K562 (cell line): ENCODE results near the gene LENEP.

Source experiments
- CTCF ChIP-seq, 3 experiments: IDR thresholded peaks in 2 of 3; conservative IDR thresholded peaks in 1 of 3; 2 replicates each; pipeline ENCODE4 v1.5.1; 2011 to 2012; ENCODE audit warnings: low read length in 3 of 3, mild to moderate bottlenecking in 3 of 3, control low read depth in 2 of 3, improper control_type of control experiment in 1 of 3, inconsistent platforms in 1 of 3, low read depth in 1 of 3, mixed read lengths in 1 of 3, moderate library complexity in 1 of 3; ENCODE audit not compliant: insufficient read depth in 2 of 3
- E2F1 ChIP-seq: sonication (generic); formaldehyde crosslinking; IDR thresholded peaks from 2 replicates; pipeline ENCODE4 v1.8.1; 2023; ENCODE audit warnings: mild to moderate bottlenecking, missing genetic modification reagents, moderate library complexity
- EZH2 ChIP-seq: IDR thresholded peaks from 2 replicates; pipeline ENCODE4 v1.6.1; 2012; ENCODE audit warnings: low read depth, mild to moderate bottlenecking, inconsistent platforms, low read length, borderline replicate concordance
- JUN ChIP-seq, 2 experiments: sonication (generic) in 1 of 2; formaldehyde crosslinking in 1 of 2; IDR thresholded peaks; 2 replicates each; pipeline versions ENCODE4 v1.6.1 to v1.8.0; 2012 to 2022; ENCODE audit warnings: borderline replicate concordance in 2 of 2, mild to moderate bottlenecking in 2 of 2, improper control_type of control experiment in 1 of 2, low read depth in 1 of 2, low read length in 1 of 2, missing genetic modification reagents in 1 of 2
- KDM5B ChIP-seq: fragments of 200-600 bp; sonication (generic); IDR thresholded peaks from 2 replicates; pipeline ENCODE4 v1.6.1; 2012; ENCODE audit warnings: low read depth, mild to moderate bottlenecking, moderate library complexity, low read length, control low read depth, inconsistent platforms; ENCODE audit not compliant: insufficient replicate concordance
- KLF1 ChIP-seq: fragments of 450-650 bp; IDR thresholded peaks from 2 replicates; pipeline ENCODE4 v1.6.1; 2016; ENCODE audit warnings: missing genetic modification characterization, missing compliant biosample characterization
- ZNF785 ChIP-seq: fragments of 250-450 bp; sonication (Bioruptor Pico); IDR thresholded peaks from 2 replicates; pipeline ENCODE4 v1.4.0; 2020; ENCODE audit warnings: mild to moderate bottlenecking

DNA sequence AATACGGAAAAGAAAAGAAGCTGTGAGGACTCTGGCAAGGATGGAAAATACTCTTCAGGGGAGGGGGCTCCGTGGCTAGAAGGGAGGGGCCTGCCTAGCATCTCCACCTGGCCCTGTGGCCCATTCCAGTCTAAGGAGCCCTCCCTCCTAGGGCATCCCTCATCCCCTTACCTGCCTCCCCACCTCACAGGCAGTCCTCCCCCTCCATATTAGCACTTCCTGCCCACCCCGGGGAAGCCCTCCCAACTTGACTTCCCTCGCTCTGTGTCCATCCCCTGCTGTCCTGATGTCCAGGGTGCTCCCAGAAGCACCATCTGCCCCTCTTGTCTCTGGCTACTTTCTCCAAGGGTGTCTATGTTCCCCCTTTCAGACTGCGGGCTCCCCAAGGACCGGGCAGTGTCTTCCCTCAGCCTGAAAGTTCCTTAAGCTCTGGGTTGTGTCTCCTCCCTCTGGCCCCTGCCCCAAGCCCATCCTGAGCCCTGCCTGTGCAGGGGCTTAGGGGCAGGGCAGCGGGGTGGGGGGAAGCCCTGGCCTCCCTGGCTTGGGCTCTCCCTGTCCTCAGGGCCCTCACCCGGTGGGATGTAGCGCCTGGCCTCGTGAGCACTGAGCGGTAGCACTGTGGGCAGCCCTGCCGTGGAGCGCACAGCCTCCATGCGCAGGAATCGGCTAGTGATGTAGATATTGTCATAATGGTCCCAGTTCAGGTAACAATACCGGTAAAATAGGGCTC lies 36.3 kb downstream of the LENEP start:
- no peak for TF ChIP-seq ZNF785 (CRISPR knock-in tag)
- no peak for TF ChIP-seq KLF1
- TF ChIP-seq EZH2, result no peak
- TF ChIP-seq KDM5B, result no peak
- no peak for TF ChIP-seq CTCF (IDR thresholded peaks at IDR 0.05 in 2 of 3, conservative IDR thresholded peaks at IDR 0.05 in 1 of 3; ENCODE audit: insufficient read depth in 2 of 3, low read depth in 1 of 3, low read length in 3 of 3)
- no peak for TF ChIP-seq JUN (IDR thresholded peaks at IDR 0.05; ENCODE audit: borderline replicate concordance, low read depth, low read length)
- TF ChIP-seq JUN (CRISPR knock-in tag; IDR thresholded peaks at IDR 0.05; ENCODE audit: borderline replicate concordance), result no peak
- no peak for TF ChIP-seq E2F1
